HG02885 (cell line): Measurements from ENCODE around the gene FOXD3.
A peak's percentile ranks its signal among the peaks of the same experiment; 100 is the strongest.

Experiments used
- ATAC-seq: cut with Tn5 transposase; IDR thresholded peaks from one replicate; pipeline ENCODE4 v1.9.1; 2021; ENCODE audit warnings: mild to moderate bottlenecking; ENCODE audit not compliant: unreplicated experiment, poor library complexity

The FOXD3 gene

DNA sequence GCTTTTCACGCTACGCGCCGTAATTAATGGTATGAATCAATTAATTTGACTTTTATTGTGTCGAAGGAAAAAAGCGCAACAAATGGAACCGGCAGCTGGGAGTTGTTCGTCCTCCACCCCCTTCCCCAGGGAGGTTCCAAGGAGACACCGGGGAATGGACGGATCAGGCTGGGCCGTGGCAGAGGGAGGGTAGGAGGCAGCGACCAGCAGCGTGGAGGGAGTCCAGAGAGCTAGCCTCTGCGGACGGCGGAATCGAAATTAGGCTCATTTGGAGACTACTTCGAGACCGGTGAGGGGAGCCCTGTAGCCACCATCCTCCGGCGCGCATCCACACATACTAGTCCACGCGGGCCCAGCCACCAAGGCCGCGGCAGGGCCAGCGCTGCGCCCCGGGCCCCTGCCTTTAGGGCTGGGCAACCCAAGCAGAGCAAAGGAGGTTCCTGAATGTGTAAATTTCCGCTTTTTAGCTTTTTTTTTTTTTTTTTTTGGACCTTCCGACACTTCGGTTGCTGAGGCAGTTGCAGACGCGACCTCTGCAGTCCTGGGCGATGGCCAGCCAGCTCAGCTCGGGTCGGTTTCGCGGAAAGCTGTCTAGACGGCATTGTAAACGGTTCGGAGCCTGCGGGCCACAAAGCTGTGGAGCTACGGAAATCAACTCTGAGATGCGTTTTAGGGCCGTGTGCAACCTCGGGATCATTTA, 2.2 kb upstream of the FOXD3 start:
- no peak for ATAC-seq

DNA sequence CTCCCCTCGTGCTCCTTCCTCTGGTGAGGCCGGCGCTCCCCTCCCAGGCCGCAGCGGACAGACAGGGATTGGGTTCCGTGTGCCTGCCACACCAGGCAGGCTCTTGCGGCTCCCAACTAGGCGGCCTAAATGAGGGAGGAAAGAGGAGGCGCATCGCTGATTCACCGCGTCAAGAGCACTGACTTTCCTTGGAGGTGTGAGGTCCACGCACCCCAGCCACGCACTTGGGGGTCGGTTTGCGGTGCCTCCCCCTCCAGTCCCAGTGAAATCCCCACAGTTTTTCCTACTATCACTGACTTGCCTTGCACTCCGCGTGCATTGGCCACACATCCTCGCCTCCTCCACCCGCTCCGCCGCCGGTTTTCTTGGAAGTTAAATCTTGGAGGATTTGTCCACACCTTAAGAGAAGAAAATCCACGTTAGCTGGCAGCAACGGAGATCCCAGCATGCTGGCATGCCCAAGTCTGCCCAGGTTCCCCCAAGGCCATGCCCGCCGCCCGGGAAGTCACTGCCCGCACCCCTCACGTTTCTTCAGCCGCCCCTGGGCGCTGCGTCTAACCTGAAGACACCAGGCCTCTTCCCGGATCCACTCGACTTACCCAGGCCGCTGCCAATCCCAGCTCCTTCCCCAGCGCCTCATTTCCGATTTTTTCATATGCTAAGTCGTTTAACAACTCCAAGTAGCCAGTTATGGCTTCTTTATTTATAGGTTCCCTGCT, 1.1 kb upstream of the FOXD3 start:
- no peak for ATAC-seq

DNA sequence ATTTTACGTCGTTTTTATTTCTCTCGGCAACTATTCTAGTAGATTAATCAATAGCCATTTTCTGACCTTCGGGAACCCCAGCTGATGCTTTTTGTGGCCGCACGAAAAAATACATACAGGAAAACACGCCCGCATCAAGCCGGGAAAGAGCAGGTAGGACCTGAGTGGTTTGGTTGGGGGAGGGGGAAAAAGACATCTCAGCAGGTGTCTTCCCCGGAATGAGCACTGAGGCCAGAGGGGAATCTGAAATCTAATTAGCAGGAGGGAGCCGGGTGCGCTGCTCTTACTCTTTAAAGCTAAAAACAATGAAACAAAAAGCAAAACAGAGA, 618 bp upstream of the FOXD3 start:
- no peak for ATAC-seq

DNA sequence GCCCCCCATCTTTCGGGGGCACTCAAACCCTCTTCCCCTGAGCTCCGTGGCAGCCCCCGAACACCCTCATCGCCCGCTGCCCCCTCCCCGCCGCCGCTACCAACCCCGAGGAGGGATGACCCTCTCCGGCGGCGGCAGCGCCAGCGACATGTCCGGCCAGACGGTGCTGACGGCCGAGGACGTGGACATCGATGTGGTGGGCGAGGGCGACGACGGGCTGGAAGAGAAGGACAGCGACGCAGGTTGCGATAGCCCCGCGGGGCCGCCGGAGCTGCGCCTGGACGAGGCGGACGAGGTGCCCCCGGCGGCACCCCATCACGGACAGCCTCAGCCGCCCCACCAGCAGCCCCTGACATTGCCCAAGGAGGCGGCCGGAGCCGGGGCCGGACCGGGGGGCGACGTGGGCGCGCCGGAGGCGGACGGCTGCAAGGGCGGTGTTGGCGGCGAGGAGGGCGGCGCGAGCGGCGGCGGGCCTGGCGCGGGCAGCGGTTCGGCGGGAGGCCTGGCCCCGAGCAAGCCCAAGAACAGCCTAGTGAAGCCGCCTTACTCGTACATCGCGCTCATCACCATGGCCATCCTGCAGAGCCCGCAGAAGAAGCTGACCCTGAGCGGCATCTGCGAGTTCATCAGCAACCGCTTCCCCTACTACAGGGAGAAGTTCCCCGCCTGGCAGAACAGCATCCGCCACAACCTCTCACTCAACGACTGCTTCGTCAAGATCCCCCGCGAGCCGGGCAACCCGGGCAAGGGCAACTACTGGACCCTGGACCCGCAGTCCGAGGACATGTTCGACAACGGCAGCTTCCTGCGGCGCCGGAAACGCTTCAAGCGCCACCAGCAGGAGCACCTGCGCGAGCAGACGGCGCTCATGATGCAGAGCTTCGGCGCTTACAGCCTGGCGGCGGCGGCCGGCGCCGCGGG, 837 bp downstream of the FOXD3 start:
- no peak for ATAC-seq

DNA sequence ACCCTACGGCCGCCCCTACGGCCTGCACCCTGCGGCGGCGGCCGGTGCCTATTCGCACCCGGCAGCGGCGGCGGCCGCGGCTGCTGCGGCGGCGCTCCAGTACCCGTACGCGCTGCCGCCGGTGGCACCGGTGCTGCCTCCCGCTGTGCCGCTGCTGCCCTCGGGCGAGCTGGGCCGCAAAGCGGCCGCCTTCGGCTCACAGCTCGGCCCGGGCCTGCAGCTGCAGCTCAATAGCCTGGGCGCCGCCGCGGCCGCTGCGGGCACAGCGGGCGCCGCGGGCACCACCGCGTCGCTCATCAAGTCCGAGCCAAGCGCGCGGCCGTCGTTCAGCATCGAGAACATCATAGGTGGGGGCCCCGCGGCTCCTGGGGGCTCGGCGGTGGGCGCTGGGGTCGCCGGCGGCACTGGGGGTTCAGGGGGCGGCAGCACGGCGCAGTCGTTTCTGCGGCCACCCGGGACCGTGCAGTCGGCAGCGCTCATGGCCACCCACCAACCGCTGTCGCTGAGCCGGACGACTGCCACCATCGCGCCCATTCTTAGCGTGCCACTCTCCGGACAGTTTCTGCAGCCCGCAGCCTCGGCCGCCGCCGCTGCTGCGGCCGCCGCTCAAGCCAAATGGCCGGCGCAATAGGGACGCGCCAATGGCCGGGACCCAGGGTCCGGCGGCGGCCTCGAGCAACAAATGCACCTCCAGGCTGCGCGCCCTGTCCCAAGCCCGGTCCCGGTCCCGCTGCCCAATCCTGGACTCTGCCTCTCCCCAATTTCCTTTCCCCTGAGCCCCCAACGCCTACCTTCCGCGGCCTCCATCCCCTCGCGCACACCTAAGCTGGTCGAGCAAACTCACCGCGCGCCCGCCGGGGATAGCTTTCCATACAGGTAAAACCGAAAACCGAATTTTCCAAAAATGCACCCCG, 1.8 kb downstream of the FOXD3 start:
- no peak for ATAC-seq

DNA sequence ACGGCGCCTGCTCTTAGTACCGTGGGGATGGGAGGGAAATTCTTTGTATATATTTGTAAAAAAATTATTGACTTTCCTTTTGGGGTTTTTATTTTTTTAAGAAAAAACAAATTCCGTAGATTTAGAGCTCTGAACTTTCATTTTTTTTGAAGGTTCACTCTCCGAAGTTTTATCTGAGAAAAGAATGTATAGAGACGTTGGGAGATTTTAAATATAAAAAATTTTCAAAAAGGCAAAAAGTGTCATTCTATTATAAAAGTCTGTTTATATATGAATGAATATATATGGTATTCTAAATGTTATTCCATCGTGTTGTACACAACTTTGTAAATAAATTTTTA, 2.4 kb downstream of the FOXD3 start:
- ATAC-seq = no peak

DNA sequence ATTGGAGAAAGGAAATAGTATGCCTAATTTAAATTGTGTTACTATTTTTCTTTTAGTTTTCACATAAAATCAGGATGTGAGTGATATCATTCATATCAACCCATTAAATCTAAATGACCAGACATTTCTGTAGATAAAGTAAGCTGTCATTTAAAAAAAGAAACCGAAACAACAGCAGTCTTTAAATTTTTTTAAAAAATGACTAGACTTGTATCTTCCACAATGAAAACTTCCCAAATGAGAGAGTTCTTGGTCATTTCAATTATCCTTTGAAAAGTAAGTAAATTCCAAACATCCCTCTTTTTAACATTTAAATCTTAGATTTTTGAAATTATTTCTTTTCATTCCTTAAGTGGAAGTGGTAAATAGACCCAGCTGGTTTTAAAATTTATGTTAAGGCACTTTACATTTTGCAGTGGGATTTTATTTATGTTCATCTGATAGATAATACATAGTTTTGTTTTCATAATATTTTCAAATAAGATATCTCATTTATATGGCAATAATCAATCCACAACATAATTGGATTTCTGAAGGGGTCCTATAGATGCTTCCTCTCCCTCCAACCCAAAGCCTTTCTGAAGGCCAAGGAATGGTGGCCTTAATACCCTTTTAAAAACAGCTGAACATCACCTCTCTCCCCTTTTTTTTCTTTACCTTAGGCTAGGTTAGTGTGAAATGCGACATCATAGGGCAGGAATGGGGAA, 3.1 kb downstream of the FOXD3 start:
- no peak for ATAC-seq

DNA sequence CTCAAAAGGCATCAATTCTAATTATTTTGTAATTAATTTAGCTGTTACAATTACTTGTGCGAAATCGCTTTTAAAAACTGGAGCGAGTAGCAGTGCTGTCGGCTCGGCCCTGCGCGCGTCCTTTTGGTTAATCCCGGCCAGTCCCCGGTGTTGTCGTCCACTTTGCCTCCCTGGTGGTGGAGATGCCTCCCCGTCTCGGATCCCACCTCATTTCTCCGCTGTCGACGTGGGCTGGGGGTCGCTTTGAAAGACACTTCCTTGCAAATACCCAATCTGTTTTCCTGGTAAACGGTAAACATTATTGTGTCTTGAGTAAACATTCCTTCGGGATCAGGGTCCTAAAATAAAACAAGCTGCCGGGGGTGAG, 3.7 kb downstream of the FOXD3 start:
- ATAC-seq = no peak

DNA sequence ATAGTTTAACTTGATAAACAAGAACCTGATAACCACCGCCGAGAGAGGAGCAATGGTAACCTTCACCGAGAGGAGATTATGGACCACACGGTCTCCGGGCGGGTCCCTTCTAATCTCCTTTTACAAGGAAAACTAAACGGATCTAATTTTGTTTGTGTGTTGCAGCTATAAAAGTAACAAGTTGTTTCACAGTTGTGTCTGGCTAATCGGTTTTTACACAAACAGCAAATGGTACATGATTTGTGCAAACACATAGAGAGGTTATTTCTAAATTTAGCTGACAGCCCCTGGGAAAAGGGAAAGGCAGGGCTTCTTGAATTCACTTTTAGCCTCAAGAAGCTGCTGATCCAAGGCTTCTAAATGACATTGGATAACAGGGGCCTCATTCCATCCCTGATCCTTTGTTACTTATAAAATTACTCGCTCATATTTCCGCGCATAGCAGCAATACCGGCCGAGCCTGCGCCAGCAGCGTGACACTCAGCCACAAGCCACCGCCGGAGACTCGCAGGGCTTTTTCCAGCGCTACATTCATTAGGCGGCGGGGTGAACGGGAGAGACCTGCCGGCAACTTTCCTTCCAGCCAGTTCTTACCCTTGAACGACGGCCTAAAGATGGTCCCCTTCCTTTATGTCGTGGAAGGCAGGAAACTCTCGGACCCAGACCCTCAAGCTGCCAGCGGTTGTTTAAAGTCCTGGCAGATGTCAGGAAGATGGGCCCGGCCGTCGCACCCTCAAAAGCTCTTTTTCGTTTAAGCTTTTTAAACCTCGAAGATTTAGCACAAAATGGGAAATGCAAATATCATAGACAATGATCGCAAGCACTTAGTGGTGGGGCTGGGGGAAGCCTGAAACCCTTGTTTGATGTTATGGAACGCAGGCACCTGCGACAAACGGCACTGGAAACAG, 4.4 kb downstream of the FOXD3 start:
- ATAC-seq = no peak

DNA sequence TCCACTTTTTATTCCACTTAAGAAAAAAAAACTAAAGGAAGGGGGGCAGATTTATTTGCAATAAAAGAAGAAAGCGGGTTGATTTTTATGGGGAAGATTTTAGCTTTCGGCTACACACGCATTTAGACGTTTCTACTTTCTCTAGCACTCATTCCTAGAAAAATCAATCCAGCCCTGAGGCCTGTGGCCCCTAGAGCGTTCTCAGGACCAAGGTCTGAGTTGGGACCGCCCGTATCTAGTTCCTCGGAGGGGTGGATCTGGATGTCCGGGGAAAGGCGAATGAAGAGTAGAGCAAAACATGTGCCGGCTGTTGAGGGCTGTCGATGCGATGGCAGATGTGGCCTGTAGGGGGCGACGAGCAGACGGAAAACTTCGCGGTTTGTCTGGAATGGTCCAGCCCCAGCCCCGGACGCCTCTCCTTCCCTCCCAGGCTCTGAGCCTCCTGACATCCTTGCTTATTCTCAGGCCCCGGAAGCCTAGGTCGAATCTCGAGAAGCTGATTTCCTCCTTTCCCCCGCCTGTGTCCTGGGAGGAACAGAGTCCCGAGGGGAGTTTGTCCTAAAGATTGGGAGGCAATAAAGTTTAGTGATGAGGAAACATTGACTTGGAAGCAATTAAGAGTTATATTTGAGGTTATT, 5.2 kb downstream of the FOXD3 start:
- ATAC-seq = peak; percentile 72

- no peak for ATAC-seq
Observed at GRCh38 chr1:63328122-63328521, 5.8 kb downstream of the FOXD3 start.

DNA sequence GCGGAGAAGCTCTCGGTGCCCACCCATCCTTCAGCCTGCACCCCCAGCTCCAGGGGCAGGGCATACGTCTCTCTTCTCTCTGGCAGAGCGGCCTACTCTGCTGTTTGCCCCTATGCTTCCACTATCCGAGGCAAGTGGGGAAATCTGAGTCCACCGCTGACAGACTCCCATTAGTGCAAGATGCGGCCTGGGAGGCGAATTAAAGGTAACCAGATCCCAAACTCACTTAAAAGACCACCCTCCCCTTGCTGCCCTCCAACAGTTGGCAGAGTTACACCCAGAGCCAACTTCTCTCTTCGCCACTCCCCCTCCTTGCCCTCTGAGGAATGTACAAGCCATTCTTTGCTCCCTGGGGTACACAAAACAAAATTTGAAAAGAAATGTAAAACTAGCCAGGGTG, 6.4 kb downstream of the FOXD3 start:
- ATAC-seq = no peak

GRCh38 chr1:63329621-63330330, 7.4 kb downstream of the FOXD3 start:
- ATAC-seq = no peak

DNA sequence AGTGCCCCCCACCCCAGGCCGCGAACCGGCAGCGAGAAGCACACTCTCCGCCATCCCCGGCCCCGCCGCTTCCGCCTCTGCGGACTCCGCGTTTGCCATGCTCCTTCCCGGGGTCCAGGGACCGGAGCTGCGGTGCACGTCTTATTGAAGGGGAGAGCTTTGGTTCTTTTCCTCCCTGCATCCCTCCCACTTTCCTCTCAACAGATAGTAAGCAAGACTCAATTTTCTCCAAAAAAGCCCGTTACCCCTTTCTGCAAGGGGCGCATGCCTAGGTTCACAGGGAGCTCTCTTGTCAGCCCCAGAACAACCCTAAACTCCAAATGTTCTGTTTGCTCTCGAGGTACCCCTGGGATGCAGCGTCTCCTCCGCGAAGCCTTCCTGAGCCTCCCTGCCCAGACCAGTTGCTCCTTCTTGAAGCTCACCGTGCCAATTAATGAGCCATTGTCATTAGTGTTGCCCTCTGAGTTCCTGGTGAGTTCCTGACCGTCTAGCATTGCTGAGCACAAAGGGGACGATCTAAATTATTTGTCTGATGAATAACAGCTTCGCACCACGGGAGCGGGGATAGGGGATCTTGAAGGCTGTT, 8.1 kb downstream of the FOXD3 start:
- ATAC-seq = no peak

GRCh38 chr1:63342402-63342801, 20.0 kb downstream of the FOXD3 start:
- no peak for ATAC-seq

GRCh38 chr1:63343922-63344321, 21.6 kb downstream of the FOXD3 start:
- no peak for ATAC-seq

DNA sequence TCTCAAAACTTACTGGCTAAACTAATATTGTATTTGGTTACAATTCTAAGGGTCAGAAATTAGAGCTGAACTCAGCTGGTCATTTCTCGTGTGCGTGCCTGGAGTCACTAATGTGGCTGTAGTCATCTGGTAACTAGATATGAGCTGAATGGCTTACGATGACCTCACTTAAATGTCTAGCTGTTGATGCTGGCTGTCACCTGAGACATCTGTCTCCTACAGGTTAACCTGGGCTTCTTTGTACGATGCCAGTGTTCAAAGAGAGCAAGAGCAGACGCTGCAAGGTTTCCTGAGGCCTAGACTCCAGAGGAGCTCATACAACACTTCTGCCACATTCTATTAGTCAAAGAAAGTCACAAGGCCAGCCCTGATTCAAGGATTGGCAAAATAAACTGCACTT, 28.0 kb downstream of the FOXD3 start:
- no peak for ATAC-seq
